Hematopoietic multipotent progenitor cell treated with erythropoietin and hydrocortisone succinate and interleukin-3 and kit ligand, for 4 days (in vitro differentiated cells): ENCODE data around the gene KLHL17.
"Not testable (repeated sequence)": the region's sequence is repeated elsewhere in the genome, so short reads cannot be mapped to it uniquely, and the experiment has no call there.

Experiments used
- DNase-seq: peaks from one replicate; pipeline ENCODE4 v3.0.0-alpha.2; 2015

The KLHL17 gene

DNA sequence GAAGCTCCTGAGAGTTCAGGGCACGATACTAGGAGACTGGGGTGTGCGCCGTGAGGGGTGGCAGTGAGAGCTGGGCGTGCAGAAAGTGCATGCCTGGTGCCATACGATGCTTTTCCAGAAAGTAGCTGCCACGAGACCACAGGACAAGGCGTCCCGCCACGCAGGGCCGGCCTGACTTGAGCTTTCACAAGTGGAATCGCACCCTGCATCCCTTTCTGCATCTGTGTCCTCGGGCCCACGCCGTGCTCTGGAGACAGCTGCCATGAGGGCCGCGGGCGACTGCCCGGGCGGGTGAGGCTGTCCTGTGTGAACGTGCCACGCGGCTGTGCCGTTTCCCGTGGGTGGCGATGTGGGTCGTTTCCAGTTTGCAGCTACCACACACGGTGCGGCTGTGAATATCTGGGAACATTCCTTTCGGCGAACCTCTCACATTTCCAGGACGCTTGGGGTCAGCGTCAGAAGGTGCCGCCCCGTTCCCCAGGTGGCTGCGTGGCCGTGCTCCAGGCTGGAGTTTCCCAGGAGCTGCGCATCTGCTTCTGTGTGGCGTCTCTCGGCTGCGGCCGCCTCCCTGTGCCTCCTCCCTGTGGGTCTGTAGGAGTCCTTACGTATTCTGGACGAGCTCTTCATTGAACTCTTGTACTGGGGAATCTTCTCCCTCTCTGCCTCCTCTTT is 22.5 kb downstream of the KLHL17 start:
- no peak for DNase-seq

DNA sequence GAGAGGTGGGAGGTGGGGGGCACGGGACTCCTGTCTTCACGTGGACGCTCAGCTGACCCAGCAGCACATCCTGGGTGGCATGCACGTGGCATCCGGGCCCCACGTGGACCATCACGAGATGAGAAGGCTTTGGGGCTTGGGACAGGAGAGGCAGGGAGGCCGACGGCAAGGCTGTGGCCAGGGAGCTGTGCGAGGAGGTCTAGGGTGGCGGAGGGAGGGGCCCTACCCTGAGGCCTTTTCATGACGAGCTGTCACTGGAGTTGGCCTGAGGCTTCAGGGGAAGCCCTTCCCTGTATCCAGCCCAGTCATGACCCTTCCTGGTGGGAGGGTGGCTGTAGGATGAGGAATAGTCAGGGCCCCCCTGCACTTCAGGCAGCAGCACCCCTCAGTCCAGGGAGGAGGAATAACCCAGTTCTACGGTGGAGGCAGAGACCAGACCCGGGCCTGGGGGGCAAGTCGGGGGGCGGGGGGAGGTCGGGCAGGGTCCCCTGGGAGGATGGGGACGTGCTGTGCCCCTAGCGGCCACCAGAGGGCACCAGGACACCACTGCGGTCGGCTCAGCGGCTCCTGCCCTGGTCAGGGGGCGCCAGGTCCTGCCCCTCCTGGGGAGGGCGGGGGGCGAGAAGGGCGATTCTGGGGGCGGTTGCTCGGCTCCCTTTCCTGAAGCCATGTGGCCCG is 23.6 kb downstream of the KLHL17 start:
- peak; percentile 46 for DNase-seq

DNA sequence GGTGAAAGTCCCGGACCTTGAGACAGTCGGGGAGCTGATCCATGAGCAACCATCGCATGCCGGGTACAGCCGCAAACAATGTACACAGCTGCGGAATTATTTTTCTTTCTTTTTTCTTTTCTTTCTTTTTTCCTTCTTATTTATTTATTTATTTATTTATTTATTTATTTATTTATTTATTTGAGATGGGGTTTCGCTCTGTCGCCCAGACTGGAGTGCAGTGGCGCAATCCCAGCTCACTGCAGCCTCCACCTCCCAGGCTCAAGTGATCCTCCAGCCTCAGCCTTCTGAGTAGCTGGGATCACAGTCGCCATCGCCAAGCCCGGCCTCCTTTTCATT is 24.1 kb downstream of the KLHL17 start:
- no peak for DNase-seq

GRCh38 chr1:985126-985525 is 24.7 kb downstream of the KLHL17 start:
- no peak for DNase-seq

DNA sequence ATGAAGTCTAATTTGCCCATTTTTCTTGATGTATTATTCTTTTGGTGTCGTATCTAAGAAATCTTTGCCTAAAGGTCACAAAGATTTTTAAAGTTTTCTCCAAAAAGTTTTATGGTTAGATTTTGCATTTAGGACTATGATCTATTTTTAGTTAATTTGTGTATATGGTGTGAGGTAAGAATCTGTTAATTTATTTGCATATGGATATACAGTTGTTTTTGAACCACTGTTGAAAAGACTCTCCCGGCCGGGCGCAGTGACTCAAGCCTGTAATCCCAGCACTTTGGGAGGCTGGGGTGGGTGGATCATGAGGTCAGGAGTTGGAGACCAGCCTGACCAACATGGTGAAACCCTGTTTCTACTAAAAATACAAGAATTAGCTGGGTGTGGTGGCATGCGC is 27.7 kb downstream of the KLHL17 start:
- DNase-seq = not testable (repeated sequence)

DNA sequence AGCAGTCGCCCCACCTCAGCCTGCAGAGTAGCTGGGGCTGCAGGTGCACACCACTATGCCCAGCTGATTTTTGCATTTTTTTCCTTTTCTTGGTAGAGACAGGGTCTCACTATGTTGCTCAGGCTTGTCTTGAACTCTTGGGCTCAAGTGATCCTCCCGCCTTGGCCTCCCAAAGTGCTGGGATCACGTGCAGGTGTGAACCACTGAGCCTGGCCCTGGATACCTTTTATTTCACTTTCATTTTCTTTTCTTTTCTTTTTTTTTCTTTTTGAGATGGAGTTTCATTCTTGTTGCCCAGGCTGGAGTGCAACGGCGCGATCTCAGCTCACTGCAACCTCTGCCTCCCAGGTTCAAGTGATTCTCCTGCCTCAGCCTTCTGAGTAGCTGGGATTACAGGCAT is 30.9 kb downstream of the KLHL17 start:
- not testable (repeated sequence) for DNase-seq

DNA sequence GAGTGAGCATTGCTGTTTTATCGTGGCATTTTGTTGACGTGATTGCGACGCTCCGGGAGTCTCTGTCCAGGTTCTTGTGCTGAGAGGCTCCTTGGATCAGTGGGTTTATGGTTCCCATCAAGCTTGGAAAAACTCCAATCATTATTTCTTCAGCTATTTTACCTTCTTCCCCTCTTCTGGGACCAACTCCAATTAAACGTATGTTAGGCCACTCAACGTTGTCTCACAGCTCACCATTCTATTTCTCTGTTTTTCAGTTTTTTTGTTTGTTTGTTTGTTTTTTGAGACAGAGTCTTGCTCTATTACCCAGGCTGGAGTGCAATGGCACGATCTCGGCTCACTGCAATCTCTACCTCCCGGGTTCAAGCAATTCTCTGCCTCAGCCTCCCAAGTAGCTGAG is 31.5 kb downstream of the KLHL17 start:
- DNase-seq = no peak

- DNase-seq = no peak
Observed at GRCh38 chr1:992362-992761, 32.0 kb downstream of the KLHL17 start.

- DNase-seq = no peak
Observed at GRCh38 chr1:993379-993995, 33.1 kb downstream of the KLHL17 start.

DNA sequence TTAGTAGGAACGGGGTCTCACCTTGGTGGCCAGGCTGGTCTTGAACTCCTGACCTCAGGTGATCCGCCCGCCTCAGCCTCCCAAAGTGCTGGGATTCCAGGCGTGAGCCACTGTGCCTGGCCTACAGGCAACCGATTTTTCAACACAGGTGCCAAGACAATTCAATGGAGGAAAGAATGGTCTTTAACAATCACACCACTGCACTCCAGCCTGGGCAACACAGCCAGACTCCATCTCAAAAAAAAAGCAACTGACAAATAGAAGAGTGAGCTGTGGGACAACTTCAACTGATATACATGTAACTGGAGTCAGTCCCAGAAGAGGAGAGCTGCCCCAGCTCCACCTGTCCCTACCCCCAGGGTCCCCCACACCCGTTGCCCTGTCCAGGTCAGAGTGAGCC is 34.2 kb downstream of the KLHL17 start:
- not testable (repeated sequence) for DNase-seq

GRCh38 chr1:995665-996633 is 35.6 kb downstream of the KLHL17 start:
- no peak for DNase-seq

GRCh38 chr1:996851-997712 is 36.7 kb downstream of the KLHL17 start:
- no peak for DNase-seq

DNA sequence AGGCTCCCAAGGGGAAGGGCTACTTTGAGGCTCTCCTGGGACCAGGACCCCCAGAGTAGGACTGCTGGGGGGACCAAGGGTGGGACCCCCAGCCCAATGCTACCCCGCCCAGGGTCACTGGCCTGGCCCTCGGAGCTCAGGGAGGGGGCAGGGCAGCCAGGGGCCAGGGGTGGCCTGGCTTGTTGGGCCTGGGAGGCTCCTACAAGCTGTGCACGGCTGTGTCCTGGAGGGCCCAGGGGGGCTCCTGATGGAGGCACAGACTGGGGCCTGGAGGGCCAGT is 37.3 kb downstream of the KLHL17 start:
- DNase-seq = no peak

DNA sequence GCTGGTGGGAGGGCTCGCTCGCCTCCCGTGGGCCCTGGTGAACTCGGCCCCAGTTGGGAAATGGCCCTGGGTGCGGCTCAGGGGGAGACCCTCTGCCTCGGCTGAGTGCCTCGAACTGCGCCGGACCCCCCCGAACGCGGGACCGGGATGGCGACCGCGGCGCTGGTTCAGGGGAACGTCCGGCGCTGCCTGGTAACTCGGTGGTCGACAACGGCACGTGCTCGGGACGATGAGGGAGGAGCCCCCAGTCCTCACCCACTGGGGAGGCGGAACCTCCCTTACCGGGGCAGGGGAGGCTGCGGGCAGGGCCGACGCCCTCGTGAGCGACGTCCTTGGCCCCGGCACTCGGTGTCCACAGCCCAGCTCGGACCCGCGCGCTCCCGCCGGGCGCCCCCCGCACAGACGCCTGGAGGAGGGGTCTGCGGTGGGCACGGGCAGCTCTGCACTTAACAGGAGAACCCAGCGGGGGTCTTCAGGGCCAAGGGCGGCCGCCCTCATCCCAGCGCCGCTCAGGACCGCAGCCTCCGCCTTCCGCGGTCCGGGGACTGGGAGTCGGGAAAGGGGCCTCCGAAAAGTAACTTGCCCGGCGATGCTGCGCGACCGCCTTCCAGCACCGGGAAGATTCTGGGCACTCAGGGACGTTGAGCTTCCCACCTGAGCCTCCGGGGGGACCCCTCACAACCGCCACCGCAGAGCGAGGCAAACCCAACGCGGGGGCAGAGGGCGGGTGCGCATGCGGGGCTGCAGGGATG is 37.8 kb downstream of the KLHL17 start:
- no peak for DNase-seq

DNA sequence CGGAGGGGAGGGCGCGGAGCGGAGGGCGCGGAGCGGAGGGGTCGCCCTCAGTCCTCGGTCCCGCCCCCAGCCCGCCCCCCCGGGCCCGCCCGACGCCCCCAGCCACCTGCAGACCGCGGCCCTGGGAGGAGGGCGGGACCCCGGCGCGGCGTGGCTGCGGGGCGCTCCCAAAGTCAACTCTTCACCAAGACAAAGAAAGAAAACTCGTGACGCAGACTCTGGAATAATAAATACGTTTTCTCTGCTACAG is 38.3 kb downstream of the KLHL17 start:
- no peak for DNase-seq

- DNase-seq = peak; percentile 41
Observed at GRCh38 chr1:998995-999724, 38.8 kb downstream of the KLHL17 start.

DNA sequence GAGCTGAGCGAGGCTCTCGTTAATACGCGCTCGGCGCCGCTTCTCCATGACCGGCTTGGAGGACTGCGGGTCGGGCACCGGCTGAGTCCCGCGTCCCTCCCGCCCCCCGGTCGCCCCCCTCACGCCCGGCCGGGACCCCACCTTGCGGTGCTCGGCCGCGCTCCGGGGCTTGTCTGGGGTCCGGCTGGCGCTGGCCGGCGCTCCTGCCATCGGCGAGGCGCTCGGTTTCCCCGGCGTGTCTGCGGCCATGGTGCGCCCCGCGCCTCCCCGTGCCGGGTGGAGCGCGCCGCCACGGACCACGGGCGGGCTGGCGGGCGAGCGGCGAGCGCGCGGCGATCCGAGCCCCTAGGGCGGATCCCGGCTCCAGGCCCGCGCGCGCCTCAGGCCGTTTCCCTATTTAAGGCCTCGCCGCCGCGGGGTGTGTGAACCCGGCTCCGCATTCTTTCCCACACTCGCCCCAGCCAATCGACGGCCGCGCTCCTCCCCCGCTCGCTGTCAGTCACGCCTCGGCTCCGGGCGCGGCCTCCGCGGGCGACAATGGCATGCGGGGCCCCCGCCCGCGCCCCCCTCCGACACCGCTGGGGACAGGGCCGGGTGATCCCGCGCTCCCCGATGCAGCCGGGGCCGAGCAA is 39.5 kb downstream of the KLHL17 start, which contains the start of gene HES4:
TSS of gene HES4 (minus strand) at position 373 of the 632 bp plus-strand sequence. CDS start at position 249, 124 bp downstream.
- peak; percentile 81 for DNase-seq

DNA sequence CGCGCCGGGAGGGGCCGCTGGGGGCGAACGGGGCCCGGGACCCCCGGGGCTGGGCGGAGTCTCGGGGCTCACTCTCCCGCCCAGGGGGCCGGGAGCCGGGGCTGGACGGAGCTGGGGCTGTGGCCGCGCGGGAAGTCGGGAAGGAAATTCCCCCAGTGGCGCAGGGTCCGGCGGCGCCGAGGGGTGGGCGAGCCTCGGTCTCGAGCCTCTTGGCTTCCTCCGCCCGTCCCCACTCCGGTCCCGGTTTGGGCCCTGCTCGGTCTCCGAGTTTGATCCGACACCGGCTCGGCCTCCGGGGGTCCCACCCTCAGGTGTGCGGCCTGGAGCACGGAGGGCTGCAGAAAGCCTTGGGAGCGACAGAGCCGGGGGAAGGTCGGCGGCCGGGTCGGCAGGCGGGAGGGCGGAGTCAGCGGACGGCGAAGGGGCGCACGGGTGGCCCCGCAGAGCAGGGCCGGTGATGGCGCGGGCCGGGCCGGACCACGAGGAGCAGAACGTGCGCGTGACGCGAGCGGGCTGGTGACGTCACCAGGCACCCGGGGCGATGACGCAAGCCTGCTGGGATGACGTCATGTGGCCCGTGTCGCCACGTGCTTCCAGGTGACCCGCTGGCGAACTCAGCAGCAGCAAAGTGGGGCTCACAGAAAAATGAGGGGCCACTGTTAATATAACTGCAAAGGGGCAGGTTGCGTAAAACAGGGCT is 40.1 kb downstream of the KLHL17 start:
- peak; percentile 46 for DNase-seq

DNA sequence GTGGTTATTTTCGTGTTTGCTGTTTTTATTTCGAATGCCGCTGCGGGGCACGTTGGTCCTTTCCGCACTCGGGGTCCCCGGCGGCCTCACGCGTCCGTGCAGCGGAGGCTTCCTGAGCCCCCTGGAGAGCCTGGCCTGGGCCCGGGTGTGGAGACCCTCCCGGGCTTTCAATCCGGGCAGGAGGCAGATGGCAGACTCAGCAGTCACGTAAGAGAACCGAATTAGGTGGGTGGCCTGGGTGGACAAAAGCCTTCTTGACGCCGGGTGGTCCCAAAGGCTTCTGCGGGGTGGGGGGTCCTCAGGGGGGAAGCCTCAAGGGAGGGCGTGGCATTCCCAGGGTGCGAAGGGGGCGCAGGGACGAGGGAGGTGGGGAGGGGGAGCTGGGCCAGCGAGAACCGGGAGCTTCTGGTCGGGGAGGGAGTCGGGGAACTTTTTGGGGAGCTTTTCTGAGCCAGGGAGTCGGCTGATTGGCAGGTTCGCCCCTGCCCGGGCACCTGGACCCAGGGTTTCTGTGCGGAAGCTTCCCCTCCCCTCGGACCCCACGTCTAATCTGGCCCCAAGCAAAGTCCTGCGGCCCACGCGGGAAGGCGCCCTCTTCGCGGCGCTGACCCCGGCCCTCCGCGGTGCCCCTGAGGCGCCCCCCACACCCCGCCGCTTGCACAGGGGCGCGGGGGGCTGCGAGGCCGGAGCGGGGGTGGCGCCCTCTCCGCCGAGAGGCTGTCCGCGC is 40.8 kb downstream of the KLHL17 start:
- no peak for DNase-seq
